Transverse colon (tissue), 4 donors: ENCODE measurements around the gene ANKS1B.

Experiments
- CTCF ChIP-seq, 5 experiments: fragments of 200-600 bp in 3 of 5; fragments of 450-650 bp in 2 of 5; sonication (generic) in 3 of 5; IDR thresholded peaks; 1 replicate in 2 of 5; 2 replicates in 3 of 5; pipeline ENCODE4 v1.5.1; 2016 to 2017; ENCODE audit warnings: antibody characterized with exemption in 5 of 5, inconsistent platforms in 3 of 5, mild to moderate bottlenecking in 2 of 5, moderate library complexity in 1 of 5
- EP300 ChIP-seq: sonication (generic); formaldehyde crosslinking; IDR thresholded peaks from one replicate; pipeline ENCODE4 v1.6.1; 2017; ENCODE audit warnings: antibody characterized with exemption, low read depth
- POLR2A ChIP-seq: fragments of 450-650 bp; IDR thresholded peaks from one replicate; pipeline ENCODE4 v1.6.1; 2016; ENCODE audit warnings: antibody characterized with exemption, mild to moderate bottlenecking, moderate library complexity
- POLR2AphosphoS5 ChIP-seq, 3 donors: sonication (generic); formaldehyde crosslinking; IDR thresholded peaks; one replicate each; pipeline ENCODE4 v1.6.1; 2016; ENCODE audit warnings: antibody characterized with exemption in 3 of 3

DNA sequence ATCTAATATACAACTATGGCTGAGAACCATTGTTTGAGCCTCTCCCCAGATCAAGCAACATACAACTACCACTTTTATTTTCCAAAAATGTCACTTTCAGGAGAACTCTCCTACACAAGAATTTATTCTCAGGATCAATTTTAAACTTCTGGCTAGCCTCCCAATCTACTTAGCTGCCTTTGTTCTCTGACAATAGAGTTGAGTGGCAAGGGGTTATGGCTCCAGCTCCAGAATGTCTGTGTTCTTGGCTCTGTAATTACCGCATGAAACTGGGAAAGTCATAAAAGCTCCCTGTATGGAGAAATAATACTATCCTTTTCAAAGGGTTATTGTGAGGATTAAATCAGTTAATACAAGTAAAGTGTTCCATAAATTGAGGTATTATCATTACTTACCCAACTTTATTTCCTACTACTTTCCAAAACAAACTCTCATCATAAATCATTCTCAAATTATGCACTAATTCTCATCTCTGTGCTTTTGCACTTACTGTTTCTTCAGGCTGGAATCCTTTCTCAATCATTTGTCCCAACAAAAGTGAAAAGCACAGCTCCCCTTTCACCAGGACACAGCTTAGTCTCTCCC, 215.2 kb downstream of the ANKS1B start:
- TF ChIP-seq CTCF (IDR thresholded peaks at IDR 0.05) (no peak), POLR2A (no peak), EP300 (no peak), POLR2AphosphoS5 (IDR thresholded peaks at IDR 0.05) (no peak)
